Lung (tissue), 12 donors: ENCODE results near the gene VTI1A. TPM values are rescaled to one million over a fixed set of nuclear protein-coding genes. Genes with fewer than 3 reads are reported as not detected.

Source experiments
- ATAC-seq: fragments of 200-7000 bp; cut with Tn5 transposase; one replicate; pipeline ENCODE4 v1.9.1; 2020; ENCODE audit warnings: moderate number of reproducible peaks; ENCODE audit not compliant: insufficient read depth, low FRiP score
- DNase-seq, 3 donors: peaks; one replicate each; pipeline ENCODE4 v3.0.0-alpha.2; 2013 to 2017
- H3K27ac ChIP-seq, 2 donors: one replicate each; pipeline ENCODE4 v1.5.1; 2013; ENCODE audit warnings: mild to moderate bottlenecking in 2 of 2, moderate library complexity in 2 of 2, control low read depth in 1 of 2, inconsistent platforms in 1 of 2, low read depth in 1 of 2, low read length in 1 of 2
- H3K27me3 ChIP-seq, 3 donors: one replicate each; pipeline ENCODE4 v1.5.1; 2013; ENCODE audit warnings: low read length in 2 of 3; ENCODE audit not compliant: control insufficient read depth in 3 of 3, insufficient read depth in 3 of 3
- H3K36me3 ChIP-seq, 4 donors: one replicate each; pipeline ENCODE4 v1.5.1; 2013; ENCODE audit warnings: low read length in 4 of 4, mild to moderate bottlenecking in 1 of 4, moderate library complexity in 1 of 4; ENCODE audit not compliant: control insufficient read depth in 4 of 4, insufficient read depth in 4 of 4
- H3K4me1 ChIP-seq, 5 donors: one replicate each; pipeline ENCODE4 v1.5.1; 2013; ENCODE audit warnings: low read length in 5 of 5, mild to moderate bottlenecking in 2 of 5, moderate library complexity in 1 of 5; ENCODE audit not compliant: control insufficient read depth in 5 of 5, insufficient read depth in 5 of 5
- H3K4me3 ChIP-seq: one replicate; pipeline ENCODE4 v1.5.1; 2013; ENCODE audit warnings: mild to moderate bottlenecking, control low read depth, moderate library complexity
- H3K9ac ChIP-seq, 2 donors: one replicate each; pipeline ENCODE4 v1.5.1; 2013; ENCODE audit warnings: low read length in 2 of 2, control low read depth in 1 of 2; ENCODE audit not compliant: insufficient read depth in 1 of 2
- H3K9me3 ChIP-seq, 4 donors: one replicate each; pipeline ENCODE4 v1.5.1; 2013; ENCODE audit warnings: low read length in 3 of 4, mild to moderate bottlenecking in 1 of 4, moderate library complexity in 1 of 4; ENCODE audit not compliant: control insufficient read depth in 4 of 4, insufficient read depth in 3 of 4
- WGBS, 2 donors: extraction: QIAGEN DNeasy Blood & Tissue Kit; methylation state at CpG; one replicate each; pipeline ENCODE4 v1.1.7; 2013; 5-methylcytosine and 5-hydroxymethylcytosine counted together
- polyA plus RNA-seq, 2 donors: library from polyadenylated mRNA; stranded (reverse); fragments of 200-250 nt; gene quantifications; one replicate each; pipeline ENCODE4 v1.2.1, GENCODE V29; 2013
- total RNA-seq, 2 donors: library from RNA; depleted of rRNA in 1 of 2; stranded (reverse); fragments of >200 nt in 1 of 2; gene quantifications; one replicate each; pipeline ENCODE4 v1.2.1, GENCODE V29; 2014 to 2021
- TF ChIP-seq, protein P1 (sequence below): IDR thresholded peaks from 2 replicates; pipeline ENCODE4 v1.5.1; 2012; ENCODE audit warnings: mild to moderate bottlenecking; ENCODE audit errors: control extremely low read depth, extremely low read depth
- donor health status: control.
- donor health status: control.
- donor health status: Bipolar disorder and iron deficiency.
- donor health status: healthy.
- donor health status: DM: yes; HTN: yes; CAD: no.

The VTI1A gene
- total and polyA plus RNA-seq, 4 donors = 9.2 to 48.2 (median 28.4) TPM

GRCh38 chr10:112454910-112455779 is 8.1 kb downstream of the VTI1A start:
- Histone ChIP-seq H3K9ac (no peak overlapping the region), H3K4me3 (no peak overlapping the region), H3K36me3 (no peaks in the 10 kb centered on the region), H3K27ac (no peak overlapping the region), H3K27me3 (no peaks in the 10 kb centered on the region), H3K9me3 (peaks cover 0 to 3% (median 0%) of the 10 kb centered on the region in 4 donors), H3K4me1 (peaks cover 0 to 1% (median 0%) of the 10 kb centered on the region in 5 donors)
- ATAC-seq (no peak), DNase-seq (no peak)
- WGBS, 2 donors = 77 to 84% methylated on average over 2 of the region's 3 CpGs
- TF ChIP-seq, protein P1, sequence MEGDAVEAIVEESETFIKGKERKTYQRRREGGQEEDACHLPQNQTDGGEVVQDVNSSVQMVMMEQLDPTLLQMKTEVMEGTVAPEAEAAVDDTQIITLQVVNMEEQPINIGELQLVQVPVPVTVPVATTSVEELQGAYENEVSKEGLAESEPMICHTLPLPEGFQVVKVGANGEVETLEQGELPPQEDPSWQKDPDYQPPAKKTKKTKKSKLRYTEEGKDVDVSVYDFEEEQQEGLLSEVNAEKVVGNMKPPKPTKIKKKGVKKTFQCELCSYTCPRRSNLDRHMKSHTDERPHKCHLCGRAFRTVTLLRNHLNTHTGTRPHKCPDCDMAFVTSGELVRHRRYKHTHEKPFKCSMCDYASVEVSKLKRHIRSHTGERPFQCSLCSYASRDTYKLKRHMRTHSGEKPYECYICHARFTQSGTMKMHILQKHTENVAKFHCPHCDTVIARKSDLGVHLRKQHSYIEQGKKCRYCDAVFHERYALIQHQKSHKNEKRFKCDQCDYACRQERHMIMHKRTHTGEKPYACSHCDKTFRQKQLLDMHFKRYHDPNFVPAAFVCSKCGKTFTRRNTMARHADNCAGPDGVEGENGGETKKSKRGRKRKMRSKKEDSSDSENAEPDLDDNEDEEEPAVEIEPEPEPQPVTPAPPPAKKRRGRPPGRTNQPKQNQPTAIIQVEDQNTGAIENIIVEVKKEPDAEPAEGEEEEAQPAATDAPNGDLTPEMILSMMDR = no peak

- H3K9ac ChIP-seq = no peak overlapping the region
- H3K4me3 ChIP-seq = no peak overlapping the region
- no peak for DNase-seq
- H3K27ac ChIP-seq = no peak overlapping the region
- H3K27me3 ChIP-seq = no peaks in the 10 kb centered on the region
- 92 to 94% methylated on average over 2 of the region's 2 CpGs for WGBS, 2 donors
- H3K4me1 ChIP-seq = peaks cover 0 to 1% (median 0%) of the 10 kb centered on the region in 5 donors
- H3K36me3 ChIP-seq = peaks cover 0 to 4% (median 2%) of the 10 kb centered on the region in 4 donors
- TF ChIP-seq, protein P1 = no peak
- peaks cover 0 to 3% (median 0%) of the 10 kb centered on the region in 4 donors for H3K9me3 ChIP-seq
- ATAC-seq = no peak
These were observed 9.5 kb downstream of the VTI1A start for GRCh38 chr10:112456533-112456932.

- no peak overlapping the region for H3K27ac ChIP-seq
- DNase-seq (no peak), ATAC-seq (no peak)
- TF ChIP-seq, protein P1 = no peak
- H3K9me3 ChIP-seq = no peaks in the 10 kb centered on the region
- peaks cover 3 to 15% (median 8%) of the 10 kb centered on the region in 4 donors for H3K36me3 ChIP-seq
- no peaks in the 10 kb centered on the region for H3K27me3 ChIP-seq
- no peak overlapping the region for H3K4me3 ChIP-seq
- no peak overlapping the region for H3K9ac ChIP-seq
- WGBS, 2 donors = 94 to 95% methylated on average over 2 of the region's 2 CpGs
- H3K4me1 ChIP-seq = peaks cover 0 to 1% (median 0%) of the 10 kb centered on the region in 5 donors
These were observed 13.4 kb downstream of the VTI1A start for GRCh38 chr10:112460366-112460765.
